HepG2 (cell line): Measurements from ENCODE around the gene CALY. TPM values are rescaled to one million over a fixed set of nuclear protein-coding genes. Genes with fewer than 3 reads are reported as not detected.
A peak's percentile ranks its signal among the peaks of the same experiment; 100 is the strongest.

Experiments used
- ATAC-seq: fragments of 200-7000 bp; cut with Tn5 transposase; 3 replicates; pipeline ENCODE4 v1.9.1; 2020; ENCODE audit warnings: mild to moderate bottlenecking, moderate library complexity
- BruUV-seq: library from RNA; stranded (reverse); fragments of 400-500 nt; replicated peaks from 2 replicates; lab custom pipeline; 2021; lab: Mats Ljungman, UMichigan
- CTCF ChIA-PET: fragments of 300-600 bp; formaldehyde crosslinking; extraction: SDS; loops from one replicate; lab custom pipeline; 2021; ENCODE audit warnings: low total read pairs, inconsistent platforms, low intra/inter-chr PET ratio; lab: Yijun Ruan, JAX
- POLR2A ChIA-PET: fragments of 350-600 bp; sonication (Branson Sonifier 250); formaldehyde crosslinking; loops from one replicate; lab custom pipeline; 2020; ENCODE audit warnings: antibody characterized with exemption, inconsistent platforms; lab: Yijun Ruan, JAX
- DNase-seq: peaks from one replicate; pipeline ENCODE4 v3.0.0-alpha.2; 2015; ENCODE audit warnings: low spot score
- FAIRE-seq: peaks from 3 replicates; lab custom pipeline; 2011; peaks lifted over from hg19 to GRCh38; lab: Jason Lieb, UNC
- H2AFZ ChIP-seq: one replicate; pipeline ENCODE4 v1.6.1; 2011; ENCODE audit warnings: low read length, inconsistent platforms
- H3K27ac ChIP-seq: fragments of 300-600 bp; 3 replicates; pipeline ENCODE4 v1.8.0; 2011; ENCODE audit warnings: mixed run types, mild to moderate bottlenecking, mixed read lengths, low read length, inconsistent platforms; ENCODE audit not compliant: insufficient read depth; ENCODE audit errors: extremely low read length
- H3K27me3 ChIP-seq, 2 experiments: fragments of 200-600 bp in 1 of 2; 2 replicates in 1 of 2; 3 replicates in 1 of 2; pipeline versions ENCODE4 v1.6.0 to v1.8.0; 2011; ENCODE audit warnings: low read length in 2 of 2, mild to moderate bottlenecking in 2 of 2, moderate library complexity in 2 of 2, inconsistent platforms in 1 of 2; ENCODE audit not compliant: insufficient read depth in 2 of 2, control insufficient read depth in 1 of 2
- H3K36me3 ChIP-seq, 2 experiments: fragments of 200-600 bp in 1 of 2; replicated peaks in 1 of 2; 2 replicates in 1 of 2; 3 replicates in 1 of 2; pipeline versions ENCODE4 v1.5.1 to v1.8.0; 2011; ENCODE audit warnings: low read length in 2 of 2, inconsistent platforms in 1 of 2; ENCODE audit not compliant: insufficient read depth in 2 of 2, control insufficient read depth in 1 of 2
- H3K4me1 ChIP-seq: 2 replicates; pipeline ENCODE4 v1.5.1; 2012; ENCODE audit warnings: low read length, inconsistent platforms; ENCODE audit not compliant: insufficient read depth
- H3K4me2 ChIP-seq: 2 replicates; pipeline ENCODE4 v1.6.0; 2011; ENCODE audit warnings: low read depth, low read length, inconsistent platforms
- H3K4me3 ChIP-seq, 3 experiments: fragments of 200-600 bp in 1 of 3; sonication (generic), shearing (Covaris generic) in 1 of 3; replicated peaks in 1 of 3; 2 replicates each; pipeline ENCODE4 v1.5.1; 2011 to 2016; ENCODE audit warnings: low read length in 3 of 3, inconsistent platforms in 2 of 3, low read depth in 2 of 3, mild to moderate bottlenecking in 2 of 3, control low read depth in 1 of 3, mixed read lengths in 1 of 3; ENCODE audit not compliant: insufficient read depth in 1 of 3
- H3K79me2 ChIP-seq: one replicate; pipeline ENCODE4 v1.6.1; 2011; ENCODE audit warnings: low read length, inconsistent platforms; ENCODE audit not compliant: insufficient read depth
- H3K9ac ChIP-seq: 2 replicates; pipeline ENCODE4 v1.6.0; 2011; ENCODE audit warnings: mild to moderate bottlenecking, low read depth, low read length, inconsistent platforms; ENCODE audit not compliant: insufficient read depth
- H3K9me3 ChIP-seq: 2 replicates; pipeline ENCODE4 v1.5.1; 2012; ENCODE audit warnings: mild to moderate bottlenecking, low read length
- H4K20me1 ChIP-seq: 2 replicates; pipeline ENCODE4 v1.6.0; 2011; ENCODE audit warnings: inconsistent platforms, mild to moderate bottlenecking, low read length, moderate library complexity; ENCODE audit not compliant: insufficient read depth
- BCL6 ChIP-seq: IDR thresholded peaks from 2 replicates; pipeline ENCODE4 v1.6.1; 2016; ENCODE audit warnings: missing genetic modification reagents, missing compliant biosample characterization
- CEBPG ChIP-seq: IDR thresholded peaks from 2 replicates; pipeline ENCODE4 v1.6.1; 2016
- CREBL2 ChIP-seq: sonication (generic); formaldehyde crosslinking; IDR thresholded peaks from 2 replicates; pipeline ENCODE4 v1.8.1; 2023; ENCODE audit warnings: missing genetic modification reagents, mild to moderate bottlenecking, borderline replicate concordance
- DNMT1 ChIP-seq: sonication (generic); formaldehyde crosslinking; IDR thresholded peaks from 2 replicates; pipeline ENCODE4 v1.5.1; 2020; ENCODE audit warnings: mild to moderate bottlenecking, missing genetic modification reagents
- EHMT2 ChIP-seq: fragments of 200-600 bp; sonication (generic); IDR thresholded peaks from 2 replicates; pipeline ENCODE4 v1.7.0; 2017; ENCODE audit warnings: antibody characterized with exemption, low read depth, low read length, borderline replicate concordance
- FOXJ3 ChIP-seq: sonication (generic); formaldehyde crosslinking; IDR thresholded peaks from 2 replicates; pipeline ENCODE4 v1.4.0; 2020; ENCODE audit warnings: missing genetic modification reagents, mild to moderate bottlenecking, borderline replicate concordance
- HDAC1 ChIP-seq: sonication (generic); formaldehyde crosslinking; IDR thresholded peaks from 2 replicates; pipeline ENCODE4 v1.5.1; 2020; ENCODE audit warnings: mild to moderate bottlenecking, missing genetic modification reagents
- HNRNPL ChIP-seq: fragments of 200-400 bp; formaldehyde crosslinking; IDR thresholded peaks from 2 replicates; pipeline ENCODE4 v1.6.1; 2017; ENCODE audit warnings: mild to moderate bottlenecking, low read depth, low read length
- JUN ChIP-seq: sonication (generic); formaldehyde crosslinking; IDR thresholded peaks from 2 replicates; pipeline ENCODE4 v1.4.0; 2020; ENCODE audit warnings: mild to moderate bottlenecking, missing genetic modification reagents
- JUND ChIP-seq: sonication (generic); formaldehyde crosslinking; IDR thresholded peaks from 2 replicates; pipeline ENCODE4 v1.8.0; 2022; ENCODE audit warnings: mild to moderate bottlenecking, missing genetic modification reagents
- KAT8 ChIP-seq: IDR thresholded peaks from 2 replicates; pipeline ENCODE4 v1.6.1; 2016; ENCODE audit warnings: missing genetic modification reagents, missing compliant biosample characterization
- MTA1 ChIP-seq: sonication (generic); formaldehyde crosslinking; IDR thresholded peaks from 2 replicates; pipeline ENCODE4 v1.4.0; 2020; ENCODE audit warnings: missing genetic modification reagents, mild to moderate bottlenecking, borderline replicate concordance
- NR2C2 ChIP-seq: sonication (generic); formaldehyde crosslinking; IDR thresholded peaks from 2 replicates; pipeline ENCODE4 v1.4.0; 2020; ENCODE audit warnings: missing genetic modification reagents, mild to moderate bottlenecking, moderate library complexity, borderline replicate concordance
- RBM39 ChIP-seq: fragments of 200-400 bp; formaldehyde crosslinking; IDR thresholded peaks from one replicate; pipeline ENCODE4 v1.6.1; 2018; ENCODE audit warnings: antibody characterized with exemption, mild to moderate bottlenecking, low read depth, low read length; ENCODE audit not compliant: poor library complexity, severe bottlenecking
- RFX3 ChIP-seq: IDR thresholded peaks from 2 replicates; pipeline ENCODE4 v1.6.1; 2016; ENCODE audit warnings: missing biosample characterization, missing genetic modification reagents
- SSRP1 ChIP-seq: IDR thresholded peaks from 2 replicates; pipeline ENCODE4 v1.6.1; 2016; ENCODE audit warnings: control low read depth
- XRCC5 ChIP-seq: fragments of 200-400 bp; formaldehyde crosslinking; optimal IDR thresholded peaks from 2 replicates; pipeline ENCODE3; 2017; ENCODE audit warnings: mild to moderate bottlenecking, low read length
- ZNF12 ChIP-seq: sonication (generic); formaldehyde crosslinking; IDR thresholded peaks from 2 replicates; pipeline ENCODE4 v1.5.0; 2020; ENCODE audit warnings: missing genetic modification reagents
- ZNF274 ChIP-seq: sonication (generic); formaldehyde crosslinking; IDR thresholded peaks from 2 replicates; pipeline ENCODE4 v1.5.1; 2020; ENCODE audit warnings: mild to moderate bottlenecking, missing genetic modification reagents
- ZNF414 ChIP-seq: sonication (generic); formaldehyde crosslinking; IDR thresholded peaks from 2 replicates; pipeline ENCODE4 v1.5.0; 2020; ENCODE audit warnings: missing genetic modification reagents
- ZNF709 ChIP-seq: sonication (generic); formaldehyde crosslinking; IDR thresholded peaks from 2 replicates; pipeline ENCODE4 v1.5.0; 2020; ENCODE audit warnings: mild to moderate bottlenecking, missing genetic modification reagents
- ZNF710 ChIP-seq: sonication (generic); formaldehyde crosslinking; IDR thresholded peaks from 2 replicates; pipeline ENCODE4 v1.5.0; 2020; ENCODE audit warnings: mild to moderate bottlenecking, missing genetic modification reagents, borderline replicate concordance
- ZNF780A ChIP-seq: sonication (generic); formaldehyde crosslinking; IDR thresholded peaks from 2 replicates; pipeline ENCODE4 v1.8.0; 2022; ENCODE audit warnings: mild to moderate bottlenecking, missing genetic modification reagents, moderate library complexity
- WGBS: methylation state at CpG from one replicate; pipeline ENCODE4 v1.1.6; 2017; ENCODE audit warnings: low lambda C conversion rate; 5-methylcytosine and 5-hydroxymethylcytosine counted together
- in situ Hi-C: cut with HindIII; loops from 2 replicates; pipeline ENCODE4 v1.10.0; 2017; ENCODE audit warnings: low pct_unique_long_range_greater_than_20kb; ENCODE audit not compliant: extremely low pct_ligation_motif_present
- intact Hi-C: fragments of 100-400 bp; cut with micrococcal nuclease; formaldehyde crosslinking; loops from one replicate; pipeline ENCODE4 v1.10.0; 2022; ENCODE audit not compliant: unreplicated experiment
- polyA plus RNA-seq, 8 experiments: library from polyadenylated mRNA; depleted of rRNA in 3 of 8; stranded (reverse) in 7 of 8; unstranded in 1 of 8; fragments of >200 nt; fragmentation: Illumina TruSeq in 4 of 8; extraction: Trizol in 4 of 8; gene quantifications; 2 replicates each; pipeline versions ENCODE4 v1.2.1 to v1.2.3, GENCODE V29; 2011 to 2016; ENCODE audit warnings: low read depth in 4 of 8, missing spikeins in 1 of 8, mixed read lengths in 1 of 8; ENCODE audit not compliant: insufficient read depth in 1 of 8
- total RNA-seq, 5 experiments: library from RNA; depleted of rRNA; stranded (reverse); fragments of >200 nt; fragmentation: Illumina TruSeq; extraction: Trizol; gene quantifications; 2 replicates each; pipeline ENCODE4 v1.2.3, GENCODE V29; 2016; ENCODE audit warnings: low read depth in 1 of 5

Gene CALY
- total and polyA plus RNA-seq, 2 of the 13 experiments (the other 11 are each of a cell fraction or from before 2014, with no cell fraction given) = 0.08 TPM; not detected in 1

GRCh38 chr10:133347710-133348517 is 11.2 kb upstream of the CALY start:
- peak; percentile 66 for ATAC-seq
- DNase-seq = peak; percentile 75
- Histone ChIP-seq H2AFZ (no peak overlapping the region), H4K20me1 (0 out of 2 replicates have a peak, but pooled peaks cover 2% of the 10 kb centered on the region), H3K27ac (peak overlapping the region; percentile 80), H3K4me1 (peaks cover 65% of the 10 kb centered on the region), H3K27me3 (no peaks in the 10 kb centered on the region), H3K36me3 (no peaks in the 10 kb centered on the region), H3K79me2 (no peaks in the 10 kb centered on the region), H3K4me3 (peak overlapping the region; percentile 51 to 74 (median 59)), H3K9ac (peak overlapping the region; percentile 70), H3K4me2 (peak overlapping the region; percentile 96), H3K9me3 (no peaks in the 10 kb centered on the region)
- ChIA-PET CTCF (no interaction called here), POLR2A (interaction anchor here (0.7 to 3.0 kb wide), 13 partner anchors 10 to 46 kb away, joined by 3 to 124 read pairs (median 7); partner anchors contain the start of genes CALY, ECHS1, FUOM and MTG1)
- in situ Hi-C loops (no loop called here), intact Hi-C loops (no loop called here)
- no TSS peak for BruUV-seq
- FAIRE-seq = peak; percentile 89
- WGBS = 14% methylated on average over 2 of the region's 16 CpGs
- peak; percentile 92 for TF ChIP-seq JUND (CRISPR knock-in tag)
- TF ChIP-seq FOXJ3 (CRISPR knock-in tag) = no peak
- no peak; the same call in 1 of the 2 replicates for TF ChIP-seq DNMT1
- TF ChIP-seq NR2C2 = peak; percentile 95
- TF ChIP-seq ZNF709 (CRISPR knock-in tag) = peak; percentile 42; the same call in 1 of the 2 replicates
- TF ChIP-seq RFX3 = no peak
- peak; percentile 10; the same call in 1 of the 2 replicates for TF ChIP-seq KAT8
- peak; percentile 67; the same call in 1 of the 2 replicates for TF ChIP-seq ZNF274
- no peak for TF ChIP-seq ZNF414 (CRISPR knock-in tag)
- TF ChIP-seq MTA1 (CRISPR knock-in tag) = peak; percentile 57; the same call in 1 of the 2 replicates
- TF ChIP-seq HDAC1 (CRISPR knock-in tag) = peak; percentile 54
- no peak for TF ChIP-seq CREBL2
- no peak for TF ChIP-seq SSRP1
- TF ChIP-seq XRCC5 = no peak
- TF ChIP-seq BCL6 = no peak
- peak; percentile 67; the same call in 1 of the 2 replicates for TF ChIP-seq JUN (CRISPR knock-in tag)
- TF ChIP-seq EHMT2 = no peak
- peak; percentile 11; the same call in 1 of the 2 replicates for TF ChIP-seq CEBPG (CRISPR knock-in tag)
- no peak for TF ChIP-seq ZNF780A (CRISPR knock-in tag)
- peak; percentile 71; the same call in 1 of the 2 replicates for TF ChIP-seq HNRNPL
- peak; percentile 23 for TF ChIP-seq RBM39
- no peak for TF ChIP-seq ZNF12 (CRISPR knock-in tag)
- no peak for TF ChIP-seq ZNF710 (CRISPR knock-in tag)
